ENCODE results near the gene ZNF500.
A peak's percentile ranks its signal among the peaks of the same experiment; 100 is the strongest.
"Not testable (repeated sequence)": the region's sequence is repeated elsewhere in the genome, so short reads cannot be mapped to it uniquely, and the experiment has no call there.

ZNF500 gene

DNA sequence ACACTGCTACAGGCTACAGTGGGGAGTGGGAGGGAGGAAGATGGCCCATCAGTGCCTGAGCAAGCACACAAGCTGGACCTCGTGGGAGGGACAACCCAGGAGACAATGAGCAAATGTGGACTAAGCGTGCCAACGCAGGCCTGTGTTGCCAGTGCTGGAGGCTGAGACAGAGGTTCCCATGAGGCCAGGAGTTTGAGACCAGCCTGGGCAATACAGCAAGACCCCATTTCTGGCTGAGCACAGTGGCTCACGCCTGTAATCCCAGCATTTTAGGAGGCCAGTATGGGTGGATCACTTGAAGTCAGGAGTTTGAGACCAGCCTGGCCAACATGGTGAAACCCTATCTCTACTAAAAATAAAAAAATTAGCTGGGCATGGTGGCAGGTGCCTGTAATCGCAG, 28.6 kb downstream of the ZNF500 start:
- not testable (repeated sequence) for DNase-seq

DNA sequence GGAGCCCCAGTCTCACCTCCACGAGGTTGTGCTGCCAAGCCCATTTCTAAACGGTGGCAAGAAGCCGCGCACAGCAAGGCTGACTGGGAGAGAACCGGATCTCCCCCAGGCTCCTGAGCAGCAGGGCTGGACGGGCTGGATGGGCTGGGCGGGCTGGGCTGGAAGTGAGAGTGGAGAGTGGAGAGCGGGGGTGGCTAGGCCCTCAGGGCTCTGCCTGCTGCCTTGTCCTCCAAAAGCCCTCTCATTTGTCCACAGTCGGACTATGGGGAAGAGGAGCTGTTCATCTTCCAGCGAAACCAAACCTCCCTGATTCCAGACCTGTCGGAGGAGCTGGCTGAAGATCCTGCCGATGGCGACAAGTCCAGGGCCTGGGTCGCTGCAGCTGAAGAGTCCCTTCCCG, 29.4 kb downstream of the ZNF500 start:
- DNase-seq: no peak

DNA sequence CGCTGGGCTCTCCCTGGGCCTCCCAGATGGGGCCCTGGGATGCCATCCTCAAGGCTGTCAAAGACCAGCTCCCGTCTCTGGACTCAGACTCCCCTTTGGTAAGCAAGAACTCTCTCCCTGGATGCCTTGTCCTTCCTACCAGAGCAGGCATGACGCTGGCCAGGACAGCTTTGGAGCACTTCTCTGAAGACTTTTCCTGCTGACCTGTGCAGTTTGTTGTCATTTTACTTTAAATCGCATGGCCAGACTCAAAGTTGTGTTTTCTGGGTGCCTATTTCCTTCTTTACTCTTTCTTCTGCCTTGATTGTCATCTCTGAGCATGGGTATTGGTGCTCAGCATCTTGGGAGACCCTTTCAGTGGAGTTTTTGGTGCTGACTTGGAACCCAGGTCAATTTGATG, 30.4 kb downstream of the ZNF500 start:
- DNase-seq: no peak

DNA sequence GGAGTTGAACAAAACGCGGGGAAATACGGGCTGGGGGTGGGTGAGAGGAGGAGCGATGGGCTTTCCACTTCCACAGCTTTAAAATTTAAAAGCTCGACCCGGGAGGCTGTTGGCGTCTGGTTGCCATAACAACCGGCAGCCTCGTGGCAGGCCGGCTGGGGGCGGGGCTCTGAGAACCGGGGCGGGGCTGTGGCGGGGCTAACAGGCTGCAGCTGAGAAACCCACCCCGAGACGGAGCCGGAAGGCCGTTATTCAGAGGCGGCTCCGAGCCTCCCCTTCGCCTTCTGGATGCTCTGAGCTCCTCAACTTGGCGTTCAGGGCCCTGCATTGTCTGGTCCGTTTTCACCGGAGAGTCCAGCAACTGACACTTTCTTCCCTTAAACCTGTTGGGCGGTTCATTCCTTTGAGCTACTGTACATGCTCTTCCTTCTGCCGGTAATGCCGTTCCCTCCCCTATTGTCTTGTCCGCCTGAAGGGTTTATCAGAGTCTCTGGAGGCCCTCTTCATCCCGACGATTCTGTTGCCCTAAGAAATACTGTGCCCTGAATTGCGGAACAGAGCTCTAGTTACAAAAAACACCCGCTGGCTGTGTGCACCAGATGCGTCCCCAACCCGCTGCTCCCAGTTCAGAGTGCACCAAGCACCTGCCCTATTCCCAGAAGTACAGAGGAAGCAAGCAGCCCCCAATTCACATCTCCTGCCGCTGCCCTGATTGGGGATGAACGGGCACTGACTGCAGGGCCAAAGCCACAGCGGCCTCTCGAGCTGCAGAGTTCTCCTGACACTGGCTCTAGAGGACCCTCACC, 32.0 kb downstream of the ZNF500 start:
- peak; percentile 2 for DNase-seq

DNA sequence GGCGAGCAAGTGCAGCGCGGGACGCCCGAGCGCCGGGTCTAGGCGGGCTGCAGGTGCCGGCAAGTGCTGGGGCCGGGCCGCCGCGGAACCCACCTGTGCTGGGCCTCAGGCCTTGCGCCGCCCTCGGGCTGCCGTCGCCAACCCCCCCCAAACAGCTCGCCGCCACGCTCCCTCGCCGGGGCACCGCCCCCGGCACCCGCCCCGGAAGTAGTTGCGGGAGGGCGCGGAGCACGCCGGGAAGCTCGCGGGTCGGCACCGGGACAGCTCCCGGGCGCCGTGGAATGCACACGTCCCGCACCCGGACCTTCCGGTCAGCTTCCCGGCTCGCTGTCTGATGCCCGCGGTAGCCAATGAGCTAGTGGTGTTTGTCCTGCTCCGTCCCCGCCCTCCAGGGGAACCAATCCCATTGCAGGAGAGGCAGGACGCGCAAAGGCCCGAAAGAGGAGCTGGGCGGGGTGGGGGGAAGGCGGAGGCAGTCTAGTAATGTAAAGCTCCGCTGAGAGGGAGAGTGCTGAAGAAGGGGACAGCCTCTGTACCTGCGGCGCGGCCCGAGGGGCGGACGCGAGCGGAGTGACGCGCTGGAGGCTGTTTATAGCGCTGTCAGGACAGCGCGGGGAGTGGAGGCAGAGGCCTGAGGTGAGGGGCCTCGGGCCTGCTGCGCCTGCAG, 32.8 kb downstream of the ZNF500 start, which contains the start of the genes ANKS3 and DNAAF8:
Gene ANKS3 (minus strand): TSS at position 209 of the 667 bp plus-strand sequence. CDS start 4,122 bp downstream, outside the sequence.
Gene DNAAF8 (plus strand): TSS at position 475 of the 667 bp plus-strand sequence. CDS start 1,978 bp downstream, outside the sequence.
- DNase-seq: peak; percentile 48

DNA sequence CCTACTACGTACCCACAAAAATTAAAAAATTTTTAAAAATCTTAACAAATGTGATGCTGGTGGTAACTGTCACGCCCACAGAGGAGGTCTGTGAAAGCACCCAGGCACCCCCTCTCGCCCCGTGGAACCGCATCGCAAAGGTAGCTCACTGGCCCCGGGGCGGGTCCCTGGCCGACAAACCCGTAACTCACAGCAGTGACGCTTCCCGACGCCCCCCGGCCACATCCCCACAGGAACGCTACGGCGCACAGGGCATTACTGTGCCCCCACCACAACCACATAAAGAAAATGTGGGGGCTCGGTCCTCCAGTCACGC, 33.3 kb downstream of the ZNF500 start:
- DNase-seq: no peak

DNA sequence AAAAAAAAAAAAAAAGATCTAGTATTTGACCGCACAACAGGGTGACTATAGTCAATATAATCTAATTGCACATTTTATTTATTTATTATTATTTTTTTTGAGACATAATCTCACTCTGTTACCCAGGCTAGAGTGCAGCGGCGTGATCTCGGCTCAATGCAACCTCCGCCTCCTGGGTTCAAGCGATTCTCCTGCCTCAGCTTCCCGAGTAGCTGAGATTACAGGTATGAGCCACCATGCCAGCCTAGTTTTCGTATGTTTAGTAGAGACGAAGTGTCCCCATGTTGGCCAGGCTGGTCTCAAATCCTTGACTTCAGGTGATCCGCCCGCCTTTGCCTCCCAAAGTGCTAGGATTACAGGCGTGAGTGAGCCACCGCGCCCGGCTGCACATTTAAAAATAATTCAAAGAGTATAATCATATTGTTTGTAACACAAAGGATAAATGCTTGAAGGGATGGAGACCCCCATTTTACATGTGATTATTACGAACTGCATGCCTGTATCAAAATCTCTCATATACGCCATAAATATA, 33.7 kb downstream of the ZNF500 start:
- no peak for DNase-seq

DNA sequence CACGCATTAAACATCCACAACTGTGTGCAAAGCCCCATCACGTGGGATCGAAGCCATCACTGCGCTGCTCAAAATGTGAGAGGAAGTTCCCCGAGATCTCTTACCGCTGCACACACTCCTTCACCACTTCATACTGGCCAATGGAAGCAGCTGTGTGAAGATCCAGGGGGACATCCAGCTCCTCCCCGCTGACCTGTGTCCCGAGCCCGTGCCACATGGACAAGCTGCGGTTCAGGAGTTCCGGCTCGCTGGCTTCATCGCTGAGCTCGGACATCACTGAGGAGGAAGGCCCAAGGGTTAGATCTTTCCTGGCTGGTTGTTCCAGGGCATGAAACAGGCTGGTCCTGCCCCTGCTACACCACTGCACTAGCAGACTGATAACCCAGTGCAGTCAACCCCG, 37.1 kb downstream of the ZNF500 start:
- DNase-seq: no peak

DNA sequence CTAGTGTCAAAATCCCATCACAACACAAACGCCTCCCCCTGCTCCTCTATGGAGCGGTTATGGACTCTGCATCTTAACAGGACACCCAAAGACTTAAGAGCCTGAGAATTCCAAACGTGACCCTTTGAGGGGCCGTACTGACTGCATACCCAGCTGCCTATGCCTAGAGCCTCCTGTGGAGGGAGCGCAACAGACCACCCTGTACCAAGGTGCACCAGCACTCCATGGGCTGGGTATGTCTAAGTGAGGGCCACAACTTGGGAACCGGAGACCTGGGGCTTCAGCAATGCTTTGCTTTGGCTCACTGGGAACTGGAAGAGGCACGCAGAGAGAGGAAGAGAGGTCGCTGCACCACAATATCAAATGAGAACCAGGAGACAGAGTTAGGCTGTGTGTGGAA, 38.3 kb downstream of the ZNF500 start:
- DNase-seq: no peak

DNA sequence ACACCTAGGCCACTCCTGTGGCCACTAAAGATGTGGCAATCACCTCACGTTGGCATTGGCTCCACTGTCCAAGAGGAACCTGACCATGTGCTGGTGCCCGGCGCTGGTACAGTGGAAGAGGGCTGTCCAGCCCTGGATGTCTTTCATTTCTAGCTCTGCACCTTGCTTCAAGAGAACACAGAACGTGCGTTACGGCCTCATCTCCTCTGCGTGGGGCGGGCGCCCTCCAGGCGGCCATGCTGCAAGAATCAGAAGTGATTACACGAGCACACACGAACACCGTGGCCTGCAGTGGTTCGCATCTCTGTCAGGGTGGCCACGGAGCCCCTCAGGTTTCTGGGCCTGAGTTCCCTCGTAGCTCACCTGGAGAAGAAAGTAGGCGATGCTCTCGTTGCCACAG, 40.3 kb downstream of the ZNF500 start:
- DNase-seq: no peak

DNA sequence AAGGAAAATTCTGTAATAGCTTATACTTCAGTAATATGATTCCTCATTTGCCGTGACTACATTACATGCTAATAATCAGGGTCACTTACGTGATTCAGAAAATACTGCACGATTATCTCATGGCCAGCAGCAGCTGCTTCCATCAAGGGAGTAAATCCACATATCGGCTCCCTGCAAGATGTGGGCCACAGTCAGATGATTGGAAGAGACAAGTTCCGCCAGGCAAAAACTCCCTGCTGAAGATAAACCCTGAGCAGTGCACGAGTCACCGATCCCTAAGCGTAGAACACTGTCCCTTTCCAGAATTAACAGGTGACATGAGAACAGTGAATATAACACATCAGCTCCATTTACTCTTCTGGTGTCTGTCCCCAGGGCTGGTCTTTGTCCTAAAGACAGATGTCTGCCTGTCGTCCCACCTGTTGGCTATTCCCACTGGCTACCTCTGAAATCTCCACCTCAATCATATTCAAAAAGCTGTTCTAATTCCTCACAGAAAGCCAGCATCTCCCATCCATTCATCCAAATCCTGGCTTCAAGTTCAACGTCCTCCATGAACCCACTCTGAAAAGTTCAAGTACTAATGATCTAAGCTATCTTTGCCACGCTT, 42.2 kb downstream of the ZNF500 start:
- no peak for DNase-seq

DNA sequence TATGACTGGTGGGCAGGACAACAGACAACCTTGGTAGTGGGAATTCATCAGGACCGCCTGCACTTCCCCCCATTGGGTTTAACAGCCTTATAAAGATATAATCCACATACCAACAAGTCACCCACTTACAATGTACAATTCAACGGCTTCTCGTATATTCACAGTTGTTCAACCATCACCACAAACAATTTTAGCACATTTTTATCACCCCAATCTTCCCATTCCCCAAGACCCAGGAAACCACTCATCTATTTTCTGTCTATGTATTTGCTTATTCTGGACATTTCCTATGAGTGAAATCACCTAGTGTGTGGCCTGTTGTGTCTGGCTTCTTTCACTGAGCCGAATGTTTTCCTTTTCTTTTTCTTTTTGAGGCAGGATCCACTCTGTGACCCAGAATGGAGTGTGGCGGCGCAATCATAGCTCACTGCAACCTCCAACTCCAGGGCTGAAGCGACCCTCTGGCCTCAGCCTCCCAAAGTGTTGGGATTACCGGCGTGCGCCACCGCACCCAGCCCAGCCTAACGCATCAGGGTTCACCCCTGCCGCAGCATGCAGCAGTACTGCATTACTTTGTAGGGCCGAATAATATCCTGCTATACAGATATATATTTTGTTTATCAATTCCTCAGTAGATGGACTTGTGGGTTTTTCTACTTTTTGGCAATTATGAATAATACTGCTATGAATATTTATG, 43.7 kb downstream of the ZNF500 start:
- no peak for DNase-seq

DNA sequence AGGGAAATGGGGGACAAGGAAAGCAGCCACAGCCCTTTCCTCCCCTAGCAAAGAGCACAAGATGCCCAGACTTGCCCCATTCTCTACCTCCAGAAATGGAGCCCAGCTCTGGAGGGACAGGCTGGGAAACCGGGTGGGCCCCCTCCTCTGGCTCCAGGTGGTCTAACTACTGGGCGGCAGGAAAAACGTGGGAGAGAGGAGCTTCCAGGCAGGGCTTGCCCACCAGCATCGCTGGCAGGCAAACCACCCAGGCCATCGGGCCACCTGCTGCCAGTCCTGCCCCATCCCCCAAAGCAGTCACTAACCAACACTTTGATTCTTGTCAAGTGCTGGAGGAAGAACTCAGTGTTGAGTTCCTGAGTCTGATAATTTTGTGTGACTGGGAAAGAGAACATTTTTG, 48.5 kb downstream of the ZNF500 start:
- DNase-seq: no peak

DNA sequence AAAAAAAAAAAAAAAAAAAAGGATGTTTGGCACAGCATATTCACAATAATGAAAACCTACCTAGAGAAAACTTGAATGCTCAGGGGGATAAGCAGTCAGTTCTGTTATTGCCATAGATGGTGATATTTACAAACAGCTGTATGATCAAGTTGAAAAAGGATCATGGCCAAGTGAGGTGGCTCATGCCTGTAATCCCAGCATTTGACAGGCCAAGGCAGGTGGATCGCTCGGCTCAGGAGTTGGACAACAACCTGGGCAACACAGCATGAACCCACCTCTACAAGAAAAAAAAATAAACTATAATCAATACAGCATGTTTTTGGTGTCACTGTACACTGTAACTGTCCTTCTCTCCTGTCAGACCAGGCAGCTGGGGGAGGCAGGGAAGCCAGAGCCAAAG, 52.0 kb downstream of the ZNF500 start:
- no peak for DNase-seq

DNA sequence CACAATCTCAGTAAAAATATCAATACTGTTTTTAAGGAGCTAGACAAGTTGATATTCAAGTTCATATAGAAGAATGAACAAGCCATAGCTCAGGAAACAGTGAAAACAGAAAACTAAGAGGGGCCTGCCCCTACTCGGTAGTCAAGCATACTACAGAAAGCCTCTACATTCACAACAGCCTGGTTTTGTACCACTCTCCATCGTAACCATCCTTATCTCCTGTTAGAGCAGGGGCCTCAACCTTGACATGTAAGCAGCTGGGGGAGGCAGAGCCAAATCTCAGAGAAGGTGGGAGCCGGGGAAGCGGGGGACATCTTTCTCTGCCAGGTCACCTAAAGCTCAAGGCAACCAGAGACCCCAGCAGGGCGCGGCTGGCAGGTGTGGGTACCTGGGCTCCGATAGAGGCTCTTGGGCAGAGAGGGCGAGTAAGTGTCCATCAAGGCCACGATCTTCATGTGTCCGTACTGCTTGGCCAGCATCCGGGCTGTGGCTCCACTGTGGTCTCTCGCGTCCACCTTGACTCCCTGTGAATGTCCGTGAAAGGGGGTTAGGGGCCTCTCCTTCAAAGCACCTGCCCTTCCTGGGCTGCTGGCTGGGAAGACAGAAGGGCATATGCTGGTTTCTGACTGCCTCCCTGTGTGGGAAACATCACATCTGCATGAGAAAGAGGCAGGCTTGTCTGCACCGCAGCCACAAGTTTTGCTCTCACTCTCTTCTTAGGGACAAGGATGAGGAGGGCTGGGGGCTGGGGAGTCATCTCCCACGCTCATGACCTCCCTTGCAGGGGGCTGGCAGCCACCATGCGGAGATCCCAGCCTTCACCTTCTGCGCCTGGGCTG, 53.1 kb downstream of the ZNF500 start:
- no peak for DNase-seq

DNA sequence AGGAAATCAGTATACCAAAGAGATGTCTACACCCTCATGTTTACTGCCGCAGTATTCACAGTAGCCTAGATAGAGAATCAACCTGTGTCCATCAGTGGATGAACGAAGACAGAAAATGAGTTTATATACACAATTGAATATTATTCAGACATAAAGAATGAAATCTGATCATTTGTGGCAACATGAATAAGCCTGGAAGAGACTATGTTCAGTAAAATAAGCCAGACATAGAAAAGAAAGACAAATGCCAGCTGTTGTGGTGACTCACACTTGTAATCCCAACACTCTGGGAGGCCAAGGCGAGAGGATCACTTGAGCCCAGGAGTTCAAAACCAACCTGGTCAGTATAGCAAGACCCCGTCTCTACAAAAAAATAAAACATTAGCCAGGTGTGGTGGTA, 57.5 kb downstream of the ZNF500 start:
- DNase-seq: no peak

DNA sequence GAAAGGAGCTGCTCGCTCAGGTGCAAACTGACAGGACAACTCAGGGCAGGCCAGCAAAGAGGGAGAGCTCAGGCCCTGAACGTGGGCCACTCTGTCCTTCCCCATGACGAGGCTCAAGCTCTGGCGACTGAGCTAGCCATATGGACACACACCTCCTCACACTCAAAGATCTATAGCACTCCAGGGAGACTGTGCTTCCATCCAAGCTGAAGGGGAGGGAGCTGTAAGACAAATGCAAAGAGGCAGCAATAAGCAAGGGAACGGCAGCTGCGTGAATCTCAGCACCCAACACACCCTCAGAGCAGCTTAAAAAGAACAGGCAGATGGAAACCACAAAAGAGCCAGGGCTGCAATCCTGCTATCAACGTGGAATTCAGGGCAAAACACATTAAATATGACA, 60.1 kb downstream of the ZNF500 start:
- DNase-seq: no peak

DNA sequence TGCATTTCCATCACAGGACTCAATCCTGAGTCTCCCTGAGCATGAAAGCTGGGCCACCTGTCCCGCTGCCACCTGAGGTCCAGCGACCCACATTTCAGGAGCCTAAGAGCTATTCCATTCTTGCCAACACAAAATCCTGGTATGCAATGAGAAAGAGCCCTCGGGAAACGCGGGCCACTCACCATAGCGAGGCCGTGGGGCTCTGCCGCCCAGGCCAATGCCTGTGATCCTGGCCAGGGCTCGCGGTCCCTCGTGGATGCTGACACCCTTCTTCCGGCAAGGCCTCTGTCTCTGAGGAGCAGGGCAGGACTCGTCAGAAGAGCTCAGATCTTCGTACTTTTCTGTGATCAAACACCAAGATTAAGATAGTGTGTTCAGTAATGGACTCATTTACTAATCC, 62.0 kb downstream of the ZNF500 start:
- no peak for DNase-seq

DNA sequence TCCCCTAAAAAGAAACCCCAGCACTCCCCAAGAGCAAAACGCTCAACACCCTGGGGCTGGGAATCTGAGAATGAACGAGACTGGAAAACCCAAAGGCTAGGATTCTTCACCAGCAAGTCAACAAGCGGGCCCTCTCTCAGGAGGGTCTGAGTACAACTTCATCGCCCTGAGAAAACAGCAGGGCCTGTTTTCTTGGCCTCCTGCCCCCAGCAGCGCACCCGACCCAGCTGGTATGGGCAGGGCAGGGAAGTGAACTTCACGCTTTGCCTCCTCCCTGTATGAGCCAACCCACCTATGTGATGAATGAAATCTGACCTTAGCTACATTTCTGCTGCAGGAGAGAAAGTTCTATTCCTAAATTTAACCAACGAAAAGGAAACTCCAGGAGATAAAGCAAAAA, 62.5 kb downstream of the ZNF500 start:
- no peak for DNase-seq

DNA sequence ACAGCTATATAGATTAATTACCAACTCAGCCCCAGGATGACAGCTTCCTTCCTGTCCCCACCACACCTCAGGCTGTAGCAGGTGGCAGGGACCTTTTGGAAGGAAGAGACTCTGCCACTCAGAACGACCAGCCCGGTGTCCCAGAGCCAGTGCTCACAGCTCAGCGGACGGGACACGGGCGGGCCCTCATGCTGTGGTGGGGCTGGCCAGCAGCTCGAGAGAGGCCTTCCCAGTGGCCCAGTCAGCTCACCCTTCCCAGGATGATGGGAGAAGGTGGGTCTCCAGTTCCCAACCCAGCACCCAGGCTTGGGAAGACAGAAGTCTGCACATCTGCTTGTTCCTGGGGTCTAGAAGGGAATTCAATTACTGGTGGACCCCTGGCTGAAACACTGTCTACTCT, 63.1 kb downstream of the ZNF500 start:
- no peak for DNase-seq

DNA sequence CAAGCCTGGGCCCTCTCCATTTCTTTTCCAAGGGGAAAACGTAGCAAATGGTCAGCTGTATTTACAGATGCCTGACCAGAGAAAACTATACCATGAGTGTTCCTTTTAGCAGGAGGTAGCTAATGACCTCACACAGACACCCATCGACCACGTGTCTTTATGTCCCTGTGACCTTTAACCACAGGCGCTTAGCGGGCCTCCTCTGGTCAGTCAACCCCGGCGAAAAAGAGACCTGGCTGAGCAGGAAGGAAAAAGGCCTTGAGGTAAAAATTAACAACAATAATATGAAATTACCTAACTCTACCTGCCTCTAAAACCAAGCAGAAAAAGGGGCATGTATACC, 64.5 kb downstream of the ZNF500 start:
- no peak for DNase-seq

DNA sequence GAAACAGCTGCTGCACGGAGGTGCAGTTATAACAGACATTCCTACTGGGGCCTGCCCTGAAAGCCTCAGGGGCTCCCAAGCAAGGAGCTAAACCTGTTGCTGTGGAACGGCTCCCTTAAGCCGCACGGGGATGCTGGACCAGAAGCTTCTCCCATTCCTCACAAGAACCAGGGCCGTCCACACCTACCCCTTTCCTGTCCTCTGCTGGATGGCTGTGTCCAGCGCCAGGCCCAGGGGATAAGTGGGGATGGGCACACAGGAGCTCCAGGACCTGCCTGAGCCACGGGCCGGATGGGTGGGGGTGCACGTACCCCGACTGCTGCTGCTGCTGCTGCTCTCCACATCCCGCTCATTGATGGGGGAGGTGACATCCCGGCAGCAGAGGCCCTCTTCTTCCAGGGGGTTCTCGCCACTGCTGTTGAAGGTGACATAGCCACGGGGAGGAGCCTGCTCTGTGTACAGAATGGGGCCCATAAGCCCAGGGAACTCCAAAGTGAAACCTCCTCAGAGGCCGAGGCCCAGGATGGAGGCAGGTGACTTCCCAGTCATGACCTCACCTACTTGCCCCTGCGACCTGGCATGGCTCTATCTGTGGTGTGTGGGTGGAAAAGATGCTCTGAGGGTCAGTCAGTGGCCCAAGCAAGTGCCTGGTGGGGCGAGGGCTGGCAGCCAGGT, 65.0 kb downstream of the ZNF500 start:
- DNase-seq: no peak
